Ecto neural progenitor cell (in vitro differentiated cells): ENCODE measurements around the gene DNASE1L2.

Source experiments
- DNase-seq: peaks from one replicate; pipeline ENCODE4 v3.0.0-alpha.2; 2018; ENCODE audit warnings: low spot score

DNASE1L2 gene, protein sequence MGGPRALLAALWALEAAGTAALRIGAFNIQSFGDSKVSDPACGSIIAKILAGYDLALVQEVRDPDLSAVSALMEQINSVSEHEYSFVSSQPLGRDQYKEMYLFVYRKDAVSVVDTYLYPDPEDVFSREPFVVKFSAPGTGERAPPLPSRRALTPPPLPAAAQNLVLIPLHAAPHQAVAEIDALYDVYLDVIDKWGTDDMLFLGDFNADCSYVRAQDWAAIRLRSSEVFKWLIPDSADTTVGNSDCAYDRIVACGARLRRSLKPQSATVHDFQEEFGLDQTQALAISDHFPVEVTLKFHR

GRCh38 chr16:2236337-2237101 lies at the start of gene DNASE1L2:
TSS of gene DNASE1L2 (plus strand) at chr16:2236444. CDS start at chr16:2236817, 373 bp downstream.
- DNase-seq: peak; percentile 75

GRCh38 chr16:2186505-2186904 lies 49.7 kb upstream of the DNASE1L2 start:
- DNase-seq: no peak

- DNase-seq: no peak
Observed at GRCh38 chr16:2187212-2187611, 49.0 kb upstream of the DNASE1L2 start.

- DNase-seq: no peak
Observed at GRCh38 chr16:2188395-2188794, 47.8 kb upstream of the DNASE1L2 start.

DNA sequence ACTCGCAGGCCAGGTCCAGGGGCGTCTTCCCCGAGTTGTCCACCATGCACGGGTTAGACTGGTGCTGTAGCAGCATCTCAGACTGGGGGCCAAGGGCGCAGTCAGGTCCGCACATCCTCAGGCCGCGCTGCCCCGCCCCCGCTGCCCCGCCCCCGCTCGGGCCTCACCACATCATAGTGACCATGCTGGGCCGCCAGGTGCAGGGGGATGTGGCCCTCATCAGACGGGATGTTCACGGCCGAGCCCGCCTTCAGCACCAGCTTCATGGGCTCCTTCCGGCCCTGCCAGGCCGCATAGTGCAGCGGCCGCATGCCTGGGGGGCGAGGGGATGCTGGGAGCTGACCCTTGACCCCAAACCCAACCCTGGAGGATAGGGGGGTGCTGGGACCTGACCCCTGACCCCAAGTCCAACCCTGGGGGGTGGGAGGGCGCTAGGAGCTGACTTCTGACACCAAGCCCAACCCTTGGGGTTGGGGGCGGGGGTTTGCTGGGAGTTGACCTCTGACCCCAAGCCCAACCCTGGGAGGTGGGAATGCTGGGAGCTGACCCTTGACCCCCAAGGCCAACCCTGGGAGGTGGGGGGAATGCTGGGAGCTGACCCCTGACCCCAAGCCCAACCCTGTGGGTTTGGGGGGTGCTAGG lies 46.9 kb upstream of the DNASE1L2 start:
- DNase-seq: no peak

DNA sequence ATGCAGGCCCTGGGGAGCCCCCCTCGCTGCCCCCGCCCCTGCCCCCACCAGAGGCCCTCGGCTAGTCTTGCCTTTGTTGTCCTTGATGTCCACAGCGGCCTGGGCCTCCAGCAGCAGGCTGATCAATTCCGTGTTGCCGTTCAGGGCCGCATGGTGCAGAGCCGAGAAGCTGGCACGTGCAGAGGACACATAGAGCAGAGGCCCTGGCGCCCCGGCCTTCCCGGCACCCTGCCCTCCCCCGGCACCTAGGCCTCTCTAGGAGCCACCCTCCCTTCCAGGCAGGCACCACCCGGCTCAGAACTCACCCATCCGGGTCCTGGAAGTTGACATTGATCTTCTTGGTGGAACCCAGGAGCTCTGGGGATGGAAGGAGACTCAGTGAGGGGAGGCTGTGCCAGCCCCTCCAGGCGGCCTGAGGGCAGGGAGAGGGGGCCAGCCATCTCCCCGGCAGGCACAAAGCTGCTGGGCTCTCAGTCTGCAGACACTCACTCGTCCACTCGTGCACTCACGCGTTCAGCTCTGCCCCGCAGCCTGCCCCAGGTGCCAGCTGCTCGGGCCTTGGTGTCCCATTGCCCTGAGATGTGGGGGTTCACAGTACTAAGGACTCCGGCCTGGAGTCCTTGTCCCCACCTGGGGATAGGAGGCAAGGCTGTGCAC lies 46.1 kb upstream of the DNASE1L2 start:
- DNase-seq: no peak

DNA sequence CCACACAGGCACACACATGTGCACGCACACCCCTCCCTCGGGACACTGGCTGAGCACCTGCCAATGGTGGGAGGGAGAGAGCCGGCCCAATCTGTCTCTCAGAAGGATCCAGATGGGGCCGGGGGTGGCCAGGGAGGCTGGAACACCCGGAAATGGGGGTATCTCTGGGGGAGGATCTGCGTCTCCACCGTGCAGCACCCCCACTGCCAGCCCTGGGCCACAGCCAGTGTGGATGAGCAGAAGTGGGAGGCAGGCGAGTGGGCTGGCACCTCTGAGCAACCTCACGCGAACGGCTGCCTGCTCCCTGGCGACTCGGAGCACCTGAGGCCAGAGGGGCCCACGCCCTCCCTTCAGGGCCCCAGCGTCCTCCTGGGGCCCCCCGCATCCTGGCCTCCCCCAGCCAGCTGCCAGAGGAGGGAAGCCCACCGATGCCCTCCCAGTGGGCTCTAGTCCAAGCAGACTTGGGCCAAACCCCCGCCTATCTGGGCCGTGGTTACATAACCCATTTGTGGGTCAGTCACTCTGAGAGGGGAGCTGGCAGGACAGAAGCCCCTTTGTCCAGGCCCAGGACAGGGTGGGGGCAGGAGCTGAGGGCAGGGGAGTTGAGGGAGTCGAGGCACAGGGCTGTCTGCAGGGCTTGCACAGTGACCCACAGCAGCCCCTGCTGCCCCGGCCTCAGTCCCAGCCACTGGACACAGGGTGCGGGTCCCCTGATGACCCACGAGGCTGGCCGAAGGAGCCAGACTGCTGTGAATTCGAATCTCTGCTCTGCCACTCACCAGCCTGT lies 45.4 kb upstream of the DNASE1L2 start:
- DNase-seq: no peak

DNA sequence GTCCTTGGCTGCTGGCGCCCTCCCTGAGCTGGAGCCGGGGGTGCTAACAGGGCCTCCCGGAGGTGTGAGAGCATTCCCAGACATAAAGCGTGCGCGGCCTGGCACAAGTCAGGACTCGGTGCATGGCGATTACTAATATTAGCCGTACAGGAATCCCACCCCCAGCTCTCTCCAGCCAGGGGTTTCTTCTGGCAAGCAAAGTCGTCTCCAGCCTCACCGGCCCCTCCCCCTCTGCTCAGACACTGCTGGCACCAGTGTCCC lies 44.9 kb upstream of the DNASE1L2 start:
- DNase-seq: no peak

DNA sequence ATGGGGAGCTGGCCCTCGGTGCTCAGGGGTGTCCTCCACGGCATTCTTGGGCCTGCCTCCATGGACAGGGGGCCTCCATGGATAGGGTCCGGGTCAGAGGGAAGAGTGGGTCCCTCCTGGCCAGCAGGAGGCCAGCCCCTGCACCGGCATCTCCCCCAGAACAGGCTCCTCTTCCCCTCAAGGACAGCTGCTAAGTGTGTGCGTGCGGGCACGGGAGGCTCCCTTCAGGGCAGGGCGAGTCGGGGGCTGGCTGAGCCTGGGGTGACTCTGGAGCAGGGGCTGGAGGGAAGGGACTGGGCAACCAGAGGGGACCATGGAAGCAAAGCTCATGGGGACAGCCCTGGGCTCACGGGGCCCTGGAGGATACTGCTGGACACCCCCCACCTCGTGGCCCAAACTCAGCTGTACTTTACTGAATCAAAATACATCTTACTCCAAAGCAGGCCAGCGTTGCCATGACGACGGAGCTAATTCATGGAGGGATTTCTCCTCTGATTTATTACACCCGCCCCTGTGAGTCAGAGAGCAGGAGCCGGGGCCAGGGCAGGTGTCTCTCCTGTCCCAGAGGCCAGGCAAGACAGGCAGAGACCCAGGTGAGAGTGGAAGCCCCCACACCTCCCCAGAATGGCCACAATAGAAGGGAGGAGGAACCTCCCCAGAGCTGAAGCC lies 41.9 kb upstream of the DNASE1L2 start:
- no peak for DNase-seq

DNA sequence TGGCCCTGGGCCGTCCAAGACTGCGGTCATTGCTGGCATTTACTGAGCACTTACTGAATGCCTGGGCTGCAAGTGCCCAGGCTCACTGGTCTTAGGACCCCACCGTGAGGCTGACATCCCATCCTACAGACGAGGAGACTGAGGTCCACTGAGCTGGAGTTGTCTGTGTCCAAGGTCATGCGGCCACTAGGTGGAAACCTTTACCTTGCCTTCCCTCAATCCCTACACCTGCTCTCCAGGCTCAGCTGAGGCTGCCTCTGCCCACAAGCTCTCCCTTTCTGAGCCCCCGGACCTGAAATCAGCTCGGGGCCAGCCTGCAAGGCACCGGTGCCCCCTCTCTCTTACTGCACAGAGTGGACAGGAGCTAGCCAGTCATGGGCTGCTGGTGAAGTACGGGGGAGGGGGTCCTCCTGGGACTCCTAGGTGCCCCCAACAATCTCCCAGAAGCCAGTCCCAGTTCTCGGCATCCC lies 41.4 kb upstream of the DNASE1L2 start:
- DNase-seq: no peak

- no peak for DNase-seq
Observed at GRCh38 chr16:2195322-2196161, 40.7 kb upstream of the DNASE1L2 start.

DNA sequence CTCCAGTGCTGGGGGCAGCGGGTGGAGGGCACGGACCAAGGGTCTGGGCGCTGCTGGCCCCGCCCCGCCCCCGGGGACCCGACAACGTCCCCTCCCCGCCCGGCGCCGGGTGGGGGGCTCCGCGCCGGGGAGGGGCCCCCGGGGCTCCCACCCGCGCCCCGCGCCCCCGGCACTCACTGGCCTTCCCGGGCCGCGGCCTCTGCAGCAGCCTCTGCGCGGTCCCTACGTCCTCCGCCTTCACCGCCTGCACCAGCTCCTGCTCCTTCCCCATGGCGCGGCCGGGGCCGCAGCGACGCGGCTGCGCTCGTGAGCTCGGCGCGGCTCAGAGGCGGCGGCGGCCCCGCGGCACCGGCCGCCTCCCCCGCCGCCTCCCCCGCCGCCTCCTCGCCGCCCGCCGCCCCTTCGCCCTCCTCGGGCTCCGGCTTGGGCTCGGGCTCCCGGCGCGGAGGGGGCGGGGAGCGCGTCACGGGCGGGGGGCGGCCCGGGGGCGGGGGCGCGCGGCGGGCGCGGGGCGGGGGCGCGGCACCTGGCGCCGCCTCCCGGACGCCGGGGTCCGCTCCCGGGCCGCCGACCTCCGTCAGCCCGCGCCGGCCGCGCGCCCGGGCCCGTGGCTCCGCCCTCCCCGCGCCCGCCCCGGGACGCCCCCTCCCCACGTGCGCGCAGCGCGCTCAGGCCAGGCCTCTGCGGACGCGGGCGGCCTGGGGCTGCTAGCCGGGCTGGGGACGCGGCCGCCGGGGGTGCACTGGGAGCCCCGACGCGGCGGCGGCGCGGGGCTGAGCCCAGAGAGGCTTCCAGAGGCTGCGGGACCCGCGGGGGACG lies 39.9 kb upstream of the DNASE1L2 start, which contains the start of gene CASKIN1:
Gene CASKIN1, minus strand, starts transcription at position 444 of the 819 bp plus-strand sequence. Its CDS starts 173 bp downstream, at position 271.
- DNase-seq: peak; percentile 71

GRCh38 chr16:2196981-2197511 lies 39.2 kb upstream of the DNASE1L2 start:
- DNase-seq: no peak

DNA sequence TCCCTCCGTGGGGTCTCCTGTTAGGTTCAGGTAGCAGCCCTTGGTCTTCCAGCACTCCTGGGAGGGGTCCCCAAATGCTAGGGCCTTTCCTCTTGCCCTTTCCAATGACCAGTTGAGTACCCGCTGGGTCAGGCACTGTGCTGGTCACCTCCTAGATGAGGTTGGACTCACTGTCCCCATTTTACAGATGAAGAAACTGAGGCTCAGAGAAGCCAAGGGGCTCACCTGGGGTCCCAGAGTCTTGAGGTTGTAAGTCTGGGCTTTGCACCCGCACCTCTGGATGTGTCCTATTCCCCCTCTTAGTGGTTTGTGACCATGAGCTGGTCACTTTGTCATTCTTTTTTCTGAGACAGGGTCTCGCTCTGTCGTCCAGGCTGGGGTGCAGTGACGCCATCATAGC lies 38.5 kb upstream of the DNASE1L2 start:
- no peak for DNase-seq

DNA sequence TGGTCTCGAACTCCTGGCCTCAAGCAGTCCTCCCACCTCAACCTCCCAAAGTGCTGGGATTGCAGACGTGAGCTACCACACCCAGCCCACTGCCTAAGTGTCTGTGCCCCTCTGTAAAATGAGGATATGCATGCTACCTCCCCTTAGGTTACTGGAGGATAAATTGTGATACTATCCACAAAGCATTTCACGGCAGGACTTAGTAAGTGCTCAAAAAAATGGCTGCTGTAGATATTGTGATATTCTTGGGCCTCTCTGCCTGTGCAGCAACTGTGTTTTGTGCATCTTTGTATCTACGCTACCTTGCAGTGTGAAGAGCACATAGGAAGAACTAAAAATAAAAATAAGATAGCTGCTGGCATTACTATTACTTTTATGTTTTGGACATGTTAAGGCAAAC lies 38.0 kb upstream of the DNASE1L2 start:
- no peak for DNase-seq

DNA sequence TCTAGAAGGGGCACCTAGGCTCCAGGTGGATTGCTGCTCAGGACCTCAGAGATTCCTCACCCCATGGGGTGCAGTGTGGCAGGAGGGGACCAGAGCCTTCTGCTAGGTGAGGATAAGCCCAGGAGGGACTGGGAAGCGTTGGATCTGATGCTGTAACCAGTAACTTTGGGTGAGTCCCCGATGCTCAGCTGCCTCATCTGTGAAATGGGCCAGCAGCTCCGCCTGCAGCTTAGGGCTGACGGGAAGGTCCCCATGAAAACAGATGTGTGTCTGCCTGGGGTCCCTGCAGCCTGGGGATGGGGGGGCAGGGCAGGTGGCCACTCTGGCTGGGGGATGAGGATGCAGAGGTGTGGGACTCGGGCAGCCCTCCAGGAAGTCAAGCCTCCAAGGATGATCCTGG lies 37.1 kb upstream of the DNASE1L2 start:
- DNase-seq: no peak

DNA sequence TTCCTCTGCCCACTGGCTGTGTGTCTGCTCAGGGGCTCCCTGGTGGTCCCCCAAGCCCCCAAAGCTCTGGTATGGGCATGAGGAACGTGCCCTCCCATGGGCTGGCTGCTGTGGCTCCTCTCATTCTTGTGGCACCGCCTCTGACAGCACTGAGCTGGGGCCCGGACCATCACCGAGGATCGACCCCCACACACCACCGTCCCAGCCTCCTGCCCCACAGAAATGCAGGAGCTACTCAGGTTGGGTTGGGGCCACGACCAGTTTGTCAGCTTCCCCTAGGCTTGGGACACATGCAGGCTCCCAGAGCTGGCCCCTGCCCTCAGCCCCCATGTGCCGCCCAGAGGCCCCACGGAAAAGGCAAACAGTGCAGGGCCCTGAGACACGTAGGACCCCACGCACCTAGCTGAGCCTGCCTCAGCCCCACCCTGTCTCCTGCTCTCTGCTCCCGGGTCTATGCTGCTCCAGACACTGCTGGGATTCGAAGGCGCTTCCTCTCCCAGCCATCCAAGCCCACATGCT lies 36.6 kb upstream of the DNASE1L2 start:
- DNase-seq: no peak

DNA sequence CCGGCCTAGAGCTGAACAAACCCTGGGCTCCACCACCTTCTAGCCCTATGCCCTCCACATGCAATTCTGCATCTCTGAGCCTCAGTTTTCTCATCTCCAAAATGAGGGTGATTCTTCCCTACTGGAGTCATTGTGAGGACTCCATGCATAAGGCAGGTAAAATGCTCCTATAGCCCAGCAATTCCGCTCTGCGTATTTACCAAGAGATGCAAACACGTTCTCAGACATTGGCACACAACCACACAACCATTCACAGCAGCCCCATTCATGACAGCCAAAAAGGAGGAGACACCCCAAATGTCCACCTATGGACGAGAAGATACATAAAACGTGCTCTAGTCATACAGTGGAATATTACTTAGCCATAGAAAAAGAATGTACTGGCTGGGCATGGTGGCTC lies 35.9 kb upstream of the DNASE1L2 start:
- no peak for DNase-seq
